EH (cell line): Measurements from ENCODE around the gene DCST2.
A peak's percentile ranks its signal among the peaks of the same experiment; 100 is the strongest.
"Not testable (repeated sequence)": the region's sequence is repeated elsewhere in the genome, so short reads cannot be mapped to it uniquely, and the experiment has no call there.

Experiments
- DNase-seq: peaks from one replicate; pipeline ENCODE4 v3.0.0-alpha.2; 2015; ENCODE audit warnings: low read depth

DCST2 gene

DNA sequence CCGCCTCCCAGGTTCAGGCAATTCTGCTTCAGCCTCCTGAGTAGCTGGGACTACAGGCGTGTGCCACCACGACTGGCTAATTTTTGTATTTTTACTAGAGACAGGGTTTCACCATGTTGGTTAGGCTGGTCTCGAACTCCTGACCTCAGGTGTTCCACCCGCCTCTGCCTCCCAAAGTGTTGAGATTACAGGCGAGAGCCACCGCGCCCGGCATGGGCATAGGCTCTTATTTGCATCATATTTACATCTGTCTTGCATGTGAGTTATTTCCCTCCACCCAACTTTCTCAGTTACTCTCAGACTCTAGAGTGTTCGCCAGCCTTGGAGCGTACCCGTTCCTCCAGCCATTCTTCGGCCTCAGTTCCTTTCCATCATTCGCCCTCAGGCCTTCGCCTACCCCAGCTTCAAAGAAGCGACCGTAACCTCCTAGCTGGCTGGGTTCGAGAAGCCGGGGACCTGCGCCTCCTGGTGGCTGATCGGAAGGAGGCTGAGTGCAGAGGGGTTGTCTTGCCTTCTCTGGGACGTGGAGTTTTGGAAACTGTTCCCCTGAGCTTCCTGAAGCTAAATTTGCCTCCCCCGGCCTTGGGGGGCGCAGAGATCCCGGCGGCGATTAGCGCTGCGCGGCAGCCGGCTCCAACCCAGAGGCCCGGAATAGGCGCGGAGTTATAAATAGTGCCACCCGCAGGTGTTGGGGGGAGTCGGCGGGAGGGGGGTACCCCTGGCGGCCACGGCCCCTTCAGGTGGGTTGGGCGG lies 34.6 kb downstream of the DCST2 start:
- peak; percentile 74 for DNase-seq

- no peak for DNase-seq
Observed at GRCh38 chr1:154998201-154998780, 35.3 kb downstream of the DCST2 start.

DNA sequence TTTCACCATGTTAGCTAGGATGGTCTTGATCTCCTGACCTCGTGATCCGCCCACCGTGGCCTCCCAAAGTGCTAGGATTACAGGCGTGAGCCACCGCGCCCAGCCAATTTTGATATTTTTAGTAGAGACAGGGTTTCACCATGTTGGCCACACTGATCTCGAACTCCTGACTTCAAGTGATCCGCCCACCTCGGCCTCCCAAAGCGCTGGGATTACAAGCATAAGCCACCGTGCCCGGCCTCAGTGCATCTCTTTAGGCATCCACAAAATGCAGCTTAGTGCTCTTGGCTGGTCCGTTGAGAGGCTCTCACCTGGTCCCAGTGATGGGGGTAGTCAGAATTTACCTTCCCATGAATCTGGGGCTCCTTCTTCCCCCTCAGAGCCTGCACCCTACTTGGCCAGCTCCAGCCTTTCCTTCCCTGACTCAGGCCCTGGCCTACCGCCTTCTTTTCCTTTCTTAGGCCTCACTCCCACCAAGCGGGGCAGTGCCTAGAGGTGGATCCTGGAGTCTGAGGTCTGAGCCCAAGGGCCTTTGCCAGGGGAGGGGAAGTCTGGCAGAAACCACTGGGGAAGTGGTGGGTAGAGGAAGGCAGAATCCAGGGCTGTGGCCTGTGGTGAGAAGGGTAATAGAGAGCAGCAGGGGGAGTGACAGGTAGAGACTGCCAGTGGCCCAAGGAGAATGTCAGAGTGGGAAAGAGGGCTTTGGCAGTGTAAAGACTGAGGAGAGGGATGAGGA lies 36.4 kb downstream of the DCST2 start:
- DNase-seq: no peak

- peak; percentile 86 for DNase-seq
Observed at GRCh38 chr1:154995301-154995983, 38.1 kb downstream of the DCST2 start.

DNA sequence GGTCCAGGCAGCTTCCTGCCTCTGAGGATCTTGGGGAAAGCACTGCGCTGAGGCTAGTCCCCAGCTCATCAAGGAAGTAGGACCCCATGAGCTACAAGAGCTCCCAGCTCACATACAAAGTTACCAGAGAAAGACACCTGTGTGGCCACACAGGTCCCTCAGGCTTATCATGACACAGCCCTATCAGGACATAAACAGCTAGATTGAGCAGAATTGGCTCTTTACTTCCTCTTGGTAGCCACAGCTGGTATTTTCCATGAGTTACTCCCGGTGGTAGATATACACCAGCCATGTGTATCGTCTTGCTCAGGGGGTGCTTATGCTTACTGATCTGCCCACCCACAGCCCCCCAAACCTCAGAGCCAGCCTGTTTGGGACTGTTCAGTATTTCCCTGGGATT lies 39.0 kb downstream of the DCST2 start:
- DNase-seq: no peak

- no peak for DNase-seq
Observed at GRCh38 chr1:154994269-154994587, 39.4 kb downstream of the DCST2 start.

- DNase-seq: no peak
Observed at GRCh38 chr1:154993572-154994268, 39.9 kb downstream of the DCST2 start, which contains the start of gene LENEP. LENEP (plus strand) TSS chr1:154993586; CDS start chr1:154993608, 22 bp downstream.

- DNase-seq: peak; percentile 52
Observed at GRCh38 chr1:154992721-154993571, 40.6 kb downstream of the DCST2 start.

- DNase-seq: no peak
Observed at GRCh38 chr1:154990276-154990675, 43.3 kb downstream of the DCST2 start.

- no peak for DNase-seq
Observed at GRCh38 chr1:154989195-154989860, 44.3 kb downstream of the DCST2 start.

DNA sequence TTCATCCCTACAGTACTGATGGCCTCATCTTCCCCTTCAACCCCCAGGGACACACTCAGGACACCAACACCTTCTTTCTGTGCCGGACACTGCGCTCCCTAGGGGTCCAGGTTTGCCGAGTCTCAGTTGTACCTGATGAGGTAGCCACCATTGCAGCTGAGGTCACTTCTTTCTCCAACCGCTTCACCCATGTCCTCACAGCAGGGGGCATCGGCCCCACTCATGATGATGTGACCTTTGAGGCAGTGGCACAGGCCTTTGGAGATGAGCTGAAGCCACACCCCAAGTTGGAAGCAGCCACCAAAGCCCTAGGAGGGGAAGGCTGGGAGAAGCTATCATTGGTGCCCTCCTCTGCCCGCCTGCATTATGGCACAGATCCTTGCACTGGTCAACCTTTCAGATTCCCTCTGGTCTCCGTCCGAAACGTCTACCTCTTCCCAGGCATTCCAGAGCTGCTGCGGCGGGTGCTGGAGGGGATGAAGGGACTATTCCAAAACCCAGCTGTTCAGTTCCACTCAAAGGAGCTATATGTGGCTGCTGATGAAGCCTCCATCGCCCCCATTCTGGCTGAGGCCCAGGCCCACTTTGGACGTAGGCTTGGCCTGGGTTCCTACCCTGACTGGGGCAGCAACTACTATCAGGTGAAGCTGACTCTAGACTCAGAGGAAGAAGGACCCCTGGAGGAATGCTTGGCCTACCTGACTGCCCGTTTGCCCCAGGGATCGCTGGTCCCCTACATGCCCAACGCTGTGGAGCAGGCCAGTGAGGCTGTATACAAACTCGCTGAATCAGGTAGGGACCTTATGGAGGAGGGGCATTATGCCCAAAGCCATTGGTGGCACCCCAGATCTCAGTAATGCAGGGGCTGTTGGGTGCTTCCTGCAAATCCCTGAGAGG lies 45.3 kb downstream of the DCST2 start:
- no peak for DNase-seq

DNA sequence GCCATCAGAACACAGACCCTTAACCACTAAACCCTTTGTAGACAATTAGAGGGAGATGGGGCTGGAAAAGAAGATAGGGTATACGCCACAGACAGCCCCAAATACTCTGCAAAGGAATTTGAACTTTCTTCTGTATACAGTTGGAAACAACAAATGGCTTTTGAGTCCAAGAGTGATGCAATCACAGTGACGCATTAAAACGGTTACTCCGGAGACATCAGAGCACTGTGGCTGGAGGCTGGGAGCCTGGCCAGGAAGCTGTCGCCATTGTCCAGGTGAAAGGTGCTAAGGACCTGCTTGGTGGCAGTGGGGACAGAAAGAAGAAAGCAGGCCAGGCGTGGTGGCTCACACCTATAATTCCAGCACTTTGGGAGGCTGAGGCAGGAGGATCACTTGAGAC lies 46.3 kb downstream of the DCST2 start:
- no peak for DNase-seq

- not testable (repeated sequence) for DNase-seq
Observed at GRCh38 chr1:154986736-154987135, 46.8 kb downstream of the DCST2 start.

DNA sequence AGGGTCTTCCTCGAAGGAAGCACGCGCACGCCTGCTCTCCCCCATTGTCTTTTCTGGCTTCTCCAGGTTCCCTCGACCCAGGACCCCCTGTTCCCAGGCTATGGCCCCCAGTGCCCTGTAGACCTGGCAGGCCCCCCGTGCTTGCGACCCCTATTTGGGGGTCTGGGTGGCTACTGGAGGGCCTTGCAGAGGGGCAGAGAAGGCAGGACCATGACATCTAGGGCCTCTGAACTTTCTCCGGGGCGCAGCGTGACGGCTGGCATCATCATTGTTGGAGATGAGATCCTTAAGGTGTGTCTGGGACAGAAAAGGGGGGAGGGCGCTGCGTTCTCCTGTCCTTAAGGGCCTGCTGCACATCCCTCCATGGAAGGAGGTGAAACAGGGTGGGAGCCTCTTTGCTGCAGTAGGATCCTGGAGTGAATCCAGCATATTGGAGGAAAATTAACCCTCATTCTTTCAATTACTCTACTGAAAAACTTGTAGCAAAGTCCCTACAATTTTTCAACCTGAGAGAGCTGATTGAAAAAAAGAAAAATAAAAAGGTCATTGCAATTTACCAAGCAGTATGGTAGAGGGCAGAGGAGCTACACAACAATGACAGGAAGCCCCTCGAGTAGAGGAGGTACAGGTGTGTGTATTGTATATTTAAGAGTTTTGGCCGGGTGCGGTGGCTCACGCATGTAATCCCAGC lies 49.7 kb downstream of the DCST2 start:
- DNase-seq: no peak

DNA sequence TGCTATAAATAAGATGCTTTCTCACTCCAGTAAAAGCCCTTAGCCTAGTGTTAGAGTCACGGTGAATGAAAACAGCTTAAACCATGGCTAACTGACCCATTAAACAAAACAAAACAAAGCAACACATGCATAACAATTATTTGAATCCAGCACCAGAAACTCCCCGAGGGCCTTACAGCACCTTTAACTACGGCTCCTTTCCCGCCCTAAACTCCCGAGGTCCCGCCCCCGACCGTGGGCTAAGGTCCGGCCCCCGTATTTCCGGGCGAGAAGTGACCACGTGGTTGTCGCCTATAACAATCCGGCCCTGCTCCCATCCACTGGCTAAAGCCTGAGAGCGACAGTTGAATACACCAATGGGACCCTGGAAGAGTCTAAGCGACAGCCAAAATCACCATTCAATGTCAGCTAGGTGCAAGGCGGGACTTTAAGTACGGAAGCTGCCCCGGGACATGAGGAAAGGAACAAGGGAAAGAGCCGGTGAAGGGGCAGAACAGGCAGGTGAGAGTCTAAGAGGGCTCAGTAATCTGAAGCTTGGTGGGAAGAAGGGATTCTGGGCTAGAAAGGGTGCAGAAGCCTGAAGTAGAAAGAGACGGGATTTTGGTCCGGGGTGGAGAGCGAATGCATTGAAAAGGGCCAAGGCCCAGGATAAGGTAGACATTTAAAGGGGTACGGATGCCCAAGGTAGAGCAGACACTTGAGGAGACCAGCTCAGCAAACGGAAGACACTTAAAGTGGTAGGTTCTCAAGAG lies 50.5 kb downstream of the DCST2 start, which contains the start of gene FLAD1:
Gene FLAD1 (plus strand): TSS at position 448 of the 752 bp plus-strand sequence. CDS start 351 bp downstream, outside the sequence.
- DNase-seq: peak; percentile 100

GRCh38 chr1:154982341-154982740 lies 51.2 kb downstream of the DCST2 start:
- no peak for DNase-seq

DNA sequence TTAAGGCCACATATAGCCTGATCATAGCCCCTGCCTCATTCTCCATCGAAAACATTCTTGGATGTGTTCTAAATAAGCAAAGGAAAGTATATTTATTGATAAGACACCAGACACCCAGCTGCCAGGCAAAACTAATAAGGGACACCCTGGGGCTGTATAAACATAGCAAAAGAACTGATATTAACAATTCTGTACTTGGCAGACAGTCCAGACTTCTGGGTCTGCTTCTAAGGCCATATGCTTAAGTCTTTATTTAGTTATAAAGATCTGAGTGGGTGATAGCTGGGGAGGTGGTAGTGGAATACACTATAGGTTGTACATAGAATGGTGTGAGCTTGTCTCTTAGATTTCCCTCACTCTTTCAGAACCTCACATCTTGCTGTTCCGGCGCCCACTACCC lies 55.2 kb downstream of the DCST2 start:
- no peak for DNase-seq

DNA sequence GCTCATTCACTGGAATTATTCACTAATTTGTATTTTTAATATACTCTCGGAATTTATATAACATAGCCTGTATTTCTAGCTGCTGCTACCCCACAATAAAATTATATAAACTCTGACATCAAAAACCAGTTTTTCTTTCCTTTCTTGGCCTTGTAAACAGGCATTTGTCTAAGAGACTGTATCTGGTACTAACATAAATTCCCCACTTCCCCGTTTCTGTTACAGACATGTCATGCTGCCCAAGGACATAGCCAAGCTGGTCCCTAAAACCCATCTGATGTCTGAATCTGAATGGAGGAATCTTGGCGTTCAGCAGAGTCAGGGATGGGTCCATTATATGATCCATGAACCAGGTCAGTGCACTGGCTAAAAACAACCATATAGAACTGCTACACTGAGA lies 55.8 kb downstream of the DCST2 start:
- not testable (repeated sequence) for DNase-seq
